GM19468 (cell line): ENCODE data around the gene FBXW10B.
"Not testable (repeated sequence)": the region's sequence is repeated elsewhere in the genome, so short reads cannot be mapped to it uniquely, and the experiment has no call there.

Source experiments
- ATAC-seq: cut with Tn5 transposase; IDR thresholded peaks from one replicate; pipeline ENCODE4 v1.9.1; 2021; ENCODE audit warnings: mild to moderate bottlenecking, moderate library complexity, moderate number of reproducible peaks; ENCODE audit not compliant: unreplicated experiment; ENCODE audit errors: extremely low read depth

FBXW10B gene

DNA sequence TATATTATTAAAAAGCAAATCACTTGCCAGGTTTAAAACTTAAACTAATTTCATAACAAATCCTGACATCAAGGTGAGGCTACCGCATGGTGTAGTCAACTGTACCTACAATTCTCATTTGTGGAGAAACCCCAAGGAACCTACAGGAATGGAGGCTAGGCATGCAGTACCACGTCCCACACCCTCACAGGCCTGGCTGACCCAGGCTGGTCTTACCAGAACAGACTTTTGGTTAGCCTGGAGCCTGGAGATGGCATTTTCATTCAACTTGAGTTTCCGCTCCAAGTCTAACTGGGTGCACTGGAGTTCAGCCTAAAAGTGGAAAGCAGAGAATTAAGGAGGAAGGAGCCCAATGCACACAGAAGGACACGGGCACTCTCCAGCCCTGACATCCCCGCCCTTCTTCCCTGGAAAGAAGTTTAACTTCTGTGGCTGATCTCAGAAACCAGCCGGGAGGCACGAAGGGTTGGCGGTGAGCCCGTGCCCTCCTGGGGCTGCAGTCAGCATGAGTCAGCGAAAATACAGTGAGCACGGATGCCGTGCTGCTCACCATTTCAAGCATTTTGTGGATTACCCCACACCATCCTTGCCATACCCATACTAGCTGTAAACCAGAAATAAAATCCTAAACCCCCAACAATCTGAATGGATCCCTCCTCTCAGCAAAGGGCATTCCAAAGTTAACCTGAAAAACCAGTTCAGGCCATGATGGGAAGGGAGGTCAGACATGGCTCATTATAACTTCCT is 23.2 kb upstream of the FBXW10B start:
- not testable (repeated sequence) for ATAC-seq

DNA sequence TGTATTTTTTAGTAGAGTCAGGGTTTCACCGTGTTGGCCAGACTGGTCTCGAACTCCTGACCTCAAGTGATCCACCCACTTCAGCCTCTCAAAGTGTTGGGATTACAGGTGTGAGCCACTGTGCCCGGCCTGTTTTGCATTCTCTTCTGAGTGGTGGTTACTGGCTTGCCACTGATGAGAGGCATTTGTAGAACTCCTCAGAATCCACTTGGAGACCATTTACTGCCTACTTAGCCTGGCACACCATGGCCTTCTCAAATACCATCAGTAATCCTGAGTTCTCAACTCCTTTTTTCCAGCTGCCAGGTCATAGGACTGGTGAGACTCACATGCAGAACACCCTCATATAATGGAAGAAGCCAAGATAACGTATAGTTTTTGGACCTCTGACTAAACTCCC is 22.5 kb upstream of the FBXW10B start:
- ATAC-seq: not testable (repeated sequence)

DNA sequence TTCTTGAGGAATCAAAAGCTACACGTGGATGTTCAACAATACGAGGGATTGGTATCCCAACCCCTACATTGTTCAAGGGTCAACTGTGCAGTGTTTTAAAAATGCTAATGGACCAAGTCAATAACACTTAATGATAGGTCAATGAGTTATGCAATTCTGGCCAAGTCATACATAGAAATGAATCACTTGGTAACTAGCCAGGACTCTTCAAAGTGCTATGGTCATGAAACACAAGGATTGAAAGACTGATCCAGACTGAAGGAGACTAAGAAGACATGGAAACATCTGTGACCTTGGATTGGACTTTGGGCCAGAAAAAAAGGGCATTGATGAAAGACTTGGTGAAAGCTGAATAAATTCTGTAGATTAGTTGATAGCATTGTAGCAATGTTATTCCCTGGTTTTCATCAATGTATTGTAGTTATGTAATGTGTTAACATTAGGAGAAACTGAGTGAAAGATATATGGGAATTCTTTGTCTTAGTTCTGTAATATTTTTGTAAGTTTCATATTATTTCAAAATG is 11.5 kb upstream of the FBXW10B start:
- not testable (repeated sequence) for ATAC-seq

DNA sequence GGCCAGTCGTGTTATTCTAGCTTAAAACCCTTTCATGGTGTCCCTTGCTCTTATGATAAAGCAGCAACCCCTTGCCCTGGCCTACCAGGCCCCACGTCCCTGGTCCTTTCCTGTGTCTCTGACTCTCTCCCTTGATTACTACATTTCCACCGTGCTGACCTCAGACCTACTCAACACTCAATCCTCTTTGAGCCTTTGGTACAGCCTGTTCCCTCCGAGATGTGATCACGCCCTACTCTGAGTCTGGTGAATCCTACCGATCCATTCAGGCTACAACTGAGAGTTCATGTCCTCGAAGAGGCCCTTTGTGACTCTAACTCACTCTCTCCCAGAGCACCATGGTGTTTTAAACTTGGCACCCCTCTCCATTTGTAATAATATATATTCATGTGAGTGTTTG is 10.5 kb upstream of the FBXW10B start:
- not testable (repeated sequence) for ATAC-seq

GRCh38 chr17:15623661-15624209 is 4.2 kb upstream of the FBXW10B start:
- not testable (repeated sequence) for ATAC-seq

DNA sequence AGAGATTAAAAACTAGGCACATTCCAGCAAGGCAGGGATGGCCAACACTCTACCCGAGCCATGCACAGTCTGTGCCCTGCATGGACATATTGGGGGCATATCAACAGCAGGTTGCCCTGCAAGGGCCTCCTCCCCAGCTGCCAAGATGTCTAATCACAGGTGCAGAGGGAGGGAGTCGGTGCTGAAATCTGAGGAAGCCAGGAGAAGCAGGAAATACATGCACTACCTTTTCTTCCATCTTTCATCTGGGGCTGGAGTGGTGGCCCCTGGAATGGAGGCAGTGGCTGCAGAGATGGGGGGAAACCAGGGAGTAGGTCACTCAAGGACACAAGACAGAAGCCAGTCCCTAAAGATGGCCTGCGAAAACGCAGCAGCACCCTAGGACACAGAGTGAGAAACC is 3.8 kb upstream of the FBXW10B start:
- ATAC-seq: not testable (repeated sequence)

GRCh38 chr17:15622124-15622523 is 2.6 kb upstream of the FBXW10B start:
- ATAC-seq: not testable (repeated sequence)

DNA sequence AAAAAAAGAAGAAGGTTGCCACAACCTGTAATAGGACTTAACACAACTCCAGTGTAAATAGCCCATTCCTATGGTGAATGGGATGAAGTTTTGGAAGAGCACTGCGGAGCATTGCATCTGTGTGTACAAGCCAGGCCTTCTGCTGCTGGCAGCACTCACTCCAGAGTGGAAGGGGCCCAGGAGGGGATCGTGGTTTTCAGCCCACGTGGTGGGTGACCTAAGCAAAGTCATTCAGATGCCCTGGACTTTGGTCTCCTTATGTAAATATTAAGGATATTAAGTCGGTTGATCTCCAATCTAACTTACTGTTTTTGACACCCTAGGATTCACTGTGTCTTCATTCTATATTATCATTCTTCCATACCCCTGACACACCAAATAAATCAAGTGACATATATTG is 2.7 kb downstream of the FBXW10B start:
- ATAC-seq: not testable (repeated sequence)

DNA sequence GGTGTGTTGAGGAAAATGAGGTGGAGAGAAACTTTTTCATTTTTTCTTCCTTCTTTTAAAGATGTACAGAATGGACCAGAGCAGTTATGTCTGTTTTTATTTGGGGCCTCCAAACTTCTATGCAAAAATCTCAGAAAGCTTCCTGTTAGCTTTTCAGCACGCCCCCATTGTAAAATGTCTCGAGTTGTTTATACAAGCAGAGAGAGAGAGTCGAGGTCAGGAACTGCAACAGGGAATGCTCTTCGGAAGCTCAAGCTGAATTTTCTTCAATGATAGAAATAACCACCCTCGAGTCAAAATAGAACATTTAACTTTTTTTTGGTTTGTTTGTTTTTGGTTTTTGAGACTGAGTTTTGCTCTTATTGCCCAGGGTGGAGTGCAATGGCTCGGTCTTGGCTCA is 3.7 kb downstream of the FBXW10B start:
- not testable (repeated sequence) for ATAC-seq

DNA sequence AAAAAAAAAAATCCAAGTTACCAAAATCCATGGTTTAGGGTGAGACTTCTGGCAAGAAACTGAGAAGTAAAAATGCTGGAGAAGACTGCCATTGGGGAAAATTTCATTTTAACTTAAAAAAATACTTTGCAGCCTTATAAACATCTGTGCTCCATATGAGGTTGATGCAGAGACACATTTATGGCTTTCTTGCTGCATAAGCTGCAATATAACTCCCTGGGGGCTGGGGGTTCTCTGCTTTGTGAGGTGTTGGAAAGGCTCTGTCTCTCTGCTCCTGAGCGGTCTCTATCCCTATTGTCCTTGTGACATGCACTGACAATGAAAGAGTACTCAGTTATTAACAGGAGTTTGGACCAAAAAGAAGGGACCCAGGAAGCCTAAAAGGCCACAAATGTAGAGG is 6.4 kb downstream of the FBXW10B start:
- not testable (repeated sequence) for ATAC-seq

DNA sequence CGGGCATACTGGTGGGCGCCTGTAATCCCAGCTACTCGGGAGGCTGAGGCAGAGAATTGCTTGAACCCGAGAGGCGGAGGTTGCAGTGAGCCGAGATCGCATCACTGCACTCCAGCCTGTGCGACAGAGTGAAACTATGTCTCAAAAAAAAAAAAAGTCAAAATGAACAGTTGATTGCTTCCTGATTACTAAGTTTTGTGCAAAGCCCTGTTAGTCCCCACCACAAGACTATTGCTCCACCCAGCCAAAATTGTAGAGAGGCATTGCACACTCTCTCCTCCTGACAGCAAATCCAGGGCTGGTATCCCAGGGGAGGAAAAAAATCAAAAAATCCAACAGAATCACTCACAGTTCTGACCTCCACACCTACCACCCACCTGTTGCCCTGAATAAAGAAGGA is 26.5 kb downstream of the FBXW10B start:
- ATAC-seq: not testable (repeated sequence)

DNA sequence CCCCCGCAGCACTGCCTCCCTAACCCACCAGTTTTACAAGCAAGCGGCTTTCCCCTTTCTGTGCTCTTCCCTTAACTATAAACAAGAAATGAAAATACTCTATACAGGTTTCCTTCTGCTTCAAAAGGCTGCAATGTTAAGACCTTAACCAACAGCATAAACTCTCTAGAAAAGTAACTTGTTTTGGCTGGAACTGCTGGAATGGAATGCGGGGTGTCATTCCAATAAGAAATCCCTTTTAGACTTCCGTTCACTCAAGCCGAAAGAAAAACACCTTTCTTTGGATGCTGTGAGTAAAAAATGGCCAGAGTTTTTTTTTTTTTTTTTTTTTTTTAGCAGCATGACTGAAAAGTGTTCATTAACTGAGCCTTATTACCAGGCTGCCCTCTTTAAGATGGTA is 27.5 kb downstream of the FBXW10B start:
- ATAC-seq: not testable (repeated sequence)

DNA sequence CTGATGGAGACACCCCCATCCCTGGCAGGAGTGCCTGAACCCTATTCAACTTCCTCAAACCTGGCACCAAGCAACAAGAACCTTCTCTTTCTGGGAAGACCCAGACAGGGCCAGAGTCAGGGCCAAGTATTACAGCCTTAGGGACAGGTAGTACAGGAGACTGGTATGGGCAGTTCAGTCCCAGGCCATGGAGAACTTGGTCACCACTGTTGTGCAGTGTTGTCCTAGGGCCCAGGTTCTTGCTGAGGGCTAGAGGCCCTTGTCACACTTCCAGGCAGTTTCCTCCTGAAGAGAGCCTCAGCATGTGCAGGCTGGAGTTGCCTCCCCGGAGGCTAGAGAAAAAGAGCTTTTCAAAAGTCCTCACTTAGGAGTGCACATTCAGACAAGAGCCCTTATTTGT is 28.7 kb downstream of the FBXW10B start:
- ATAC-seq: not testable (repeated sequence)

DNA sequence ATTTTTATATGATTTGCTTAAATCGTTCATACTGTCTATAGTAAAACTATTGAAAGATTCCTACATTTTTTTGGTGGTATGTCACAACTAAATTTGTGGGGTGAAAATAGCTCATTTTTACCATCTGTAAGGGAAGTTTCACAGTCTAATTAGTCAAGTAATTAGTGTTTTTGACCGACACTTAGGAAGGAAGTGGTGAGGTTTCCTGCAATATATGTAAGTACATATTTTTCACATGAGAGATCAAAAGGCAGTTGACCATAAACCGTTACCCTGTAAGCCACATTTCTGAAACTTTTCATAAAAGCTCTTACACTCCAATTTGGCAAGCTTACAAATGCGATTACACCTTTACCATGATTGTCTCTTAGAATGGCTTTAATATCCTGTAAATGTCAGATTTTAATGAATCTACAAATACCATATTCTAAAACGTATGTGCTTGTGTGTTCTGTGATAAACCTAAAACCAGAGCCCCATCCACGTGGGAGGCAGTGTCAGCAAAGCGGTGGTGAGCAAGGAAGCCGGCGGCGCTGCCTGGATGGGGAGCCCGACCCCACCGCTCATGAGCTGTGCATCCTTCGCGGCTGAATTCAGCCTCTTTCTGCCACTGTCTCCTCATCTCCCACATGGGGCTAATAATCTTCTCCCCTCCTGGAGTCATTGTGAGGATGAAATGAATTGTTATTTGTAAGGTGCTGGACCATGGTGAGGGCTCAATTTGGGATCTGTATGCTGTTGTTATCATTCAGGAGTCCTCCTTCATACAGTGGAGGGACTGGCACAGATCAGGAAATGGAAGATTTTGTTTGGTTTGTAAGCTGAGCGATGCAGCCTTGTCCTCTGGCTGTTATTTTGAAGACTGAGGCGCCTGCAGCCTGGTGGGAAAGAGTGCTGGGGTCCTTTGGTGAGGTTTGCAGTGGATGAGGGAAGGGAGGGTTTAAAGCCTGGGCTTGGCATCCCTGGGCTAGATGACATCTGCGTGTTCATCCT is 29.7 kb downstream of the FBXW10B start:
- peak; percentile 66 for ATAC-seq

DNA sequence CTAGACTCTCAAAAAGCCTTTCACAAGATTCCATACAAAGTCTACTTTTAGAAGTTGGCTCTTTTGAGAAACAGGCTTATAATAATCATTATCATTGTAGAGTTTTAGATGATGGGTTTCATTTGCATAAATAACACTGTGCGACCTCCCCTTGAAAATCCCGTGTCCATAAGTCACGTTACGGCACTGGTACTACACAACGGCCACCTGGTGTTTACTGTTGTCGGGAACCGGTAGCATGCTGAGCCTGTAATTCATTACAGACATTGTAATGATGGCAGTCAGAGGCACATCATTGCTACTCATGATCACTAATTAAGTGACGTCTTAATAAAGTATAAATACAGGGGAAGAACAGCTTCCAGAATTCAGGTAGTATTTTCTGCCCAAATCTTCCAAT is 31.5 kb downstream of the FBXW10B start:
- ATAC-seq: not testable (repeated sequence)

- not testable (repeated sequence) for ATAC-seq
Observed at GRCh38 chr17:15583313-15583712, 36.2 kb downstream of the FBXW10B start.

- ATAC-seq: not testable (repeated sequence)
Observed at GRCh38 chr17:15581462-15581861, 38.0 kb downstream of the FBXW10B start.

DNA sequence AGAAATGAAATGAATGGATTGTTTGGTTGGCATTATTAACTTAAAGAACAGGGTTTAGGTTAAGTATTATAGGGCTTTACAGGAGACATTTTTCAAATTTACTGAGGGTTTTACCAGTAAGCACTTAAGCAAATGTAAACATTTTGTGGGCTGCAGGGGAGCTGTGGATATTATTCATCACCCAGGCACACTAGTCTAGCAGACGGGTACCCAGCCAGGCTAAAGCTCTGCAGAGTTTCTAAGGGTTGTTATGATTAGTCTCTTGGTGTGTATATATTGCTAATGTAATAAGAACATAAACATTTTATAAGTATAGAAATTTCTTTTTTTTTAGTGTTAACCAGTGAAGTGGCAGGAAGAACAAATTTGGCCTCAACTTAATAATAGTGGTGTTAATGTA is 42.7 kb downstream of the FBXW10B start:
- ATAC-seq: not testable (repeated sequence)

DNA sequence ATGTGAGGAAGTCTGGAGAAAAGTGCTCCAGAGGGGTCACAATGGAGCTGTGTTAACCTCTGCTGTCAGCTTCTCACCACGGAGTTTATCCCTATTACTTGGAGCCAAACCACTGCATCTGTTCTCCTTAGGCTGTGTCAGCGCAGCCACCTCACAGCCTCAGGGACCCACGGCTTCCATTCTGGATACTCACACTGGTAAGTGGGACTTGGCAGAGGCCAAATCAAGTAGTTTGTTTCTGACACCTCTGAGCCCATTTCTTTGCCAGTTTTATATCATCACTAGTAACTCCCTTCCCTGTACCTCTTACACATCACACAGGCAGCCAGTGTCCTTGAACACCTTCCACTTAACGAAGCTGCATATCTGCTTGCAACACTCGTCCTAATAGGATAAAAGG is 44.8 kb downstream of the FBXW10B start:
- ATAC-seq: not testable (repeated sequence)

DNA sequence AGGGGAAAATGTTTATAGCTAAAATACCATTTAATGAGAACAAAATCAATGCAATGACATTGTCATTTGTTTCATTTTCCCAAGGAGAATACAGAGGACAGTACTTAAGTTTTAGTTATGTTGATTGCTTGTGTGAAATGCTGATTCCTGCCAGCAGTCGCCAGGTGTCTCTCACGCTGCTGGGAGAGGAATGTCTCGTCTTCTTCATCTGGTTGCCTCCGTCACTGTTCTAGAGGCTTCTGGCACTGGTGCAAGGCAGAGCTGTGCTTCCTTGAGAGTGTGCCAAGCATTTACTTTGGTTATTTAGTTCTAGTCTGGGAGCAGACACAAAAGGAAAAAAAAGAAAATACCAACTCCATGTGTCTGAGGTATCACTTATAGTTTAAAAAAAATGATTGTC is 45.6 kb downstream of the FBXW10B start:
- not testable (repeated sequence) for ATAC-seq
